HepG2 (cell line): ENCODE measurements around the gene PPP1R2C. TPM values are rescaled to one million over a fixed set of nuclear protein-coding genes. Genes with fewer than 3 reads are reported as not detected.

Experiments used
- ATAC-seq: fragments of 200-7000 bp; cut with Tn5 transposase; 3 replicates; pipeline ENCODE4 v1.9.1; 2020; ENCODE audit warnings: mild to moderate bottlenecking, moderate library complexity
- BruUV-seq: library from RNA; stranded (reverse); fragments of 400-500 nt; replicated peaks from 2 replicates; lab custom pipeline; 2021; lab: Mats Ljungman, UMichigan
- CTCF ChIA-PET: fragments of 300-600 bp; formaldehyde crosslinking; extraction: SDS; loops from one replicate; lab custom pipeline; 2021; ENCODE audit warnings: low total read pairs, inconsistent platforms, low intra/inter-chr PET ratio; lab: Yijun Ruan, JAX
- POLR2A ChIA-PET: fragments of 350-600 bp; sonication (Branson Sonifier 250); formaldehyde crosslinking; loops from one replicate; lab custom pipeline; 2020; ENCODE audit warnings: antibody characterized with exemption, inconsistent platforms; lab: Yijun Ruan, JAX
- DNase-seq: peaks from one replicate; pipeline ENCODE4 v3.0.0-alpha.2; 2015; ENCODE audit warnings: low spot score
- FAIRE-seq: peaks from 3 replicates; lab custom pipeline; 2011; peaks lifted over from hg19 to GRCh38; lab: Jason Lieb, UNC
- H2AFZ ChIP-seq: one replicate; pipeline ENCODE4 v1.6.1; 2011; ENCODE audit warnings: low read length, inconsistent platforms
- H3K27ac ChIP-seq: fragments of 300-600 bp; 3 replicates; pipeline ENCODE4 v1.8.0; 2011; ENCODE audit warnings: mixed run types, mild to moderate bottlenecking, mixed read lengths, low read length, inconsistent platforms; ENCODE audit not compliant: insufficient read depth; ENCODE audit errors: extremely low read length
- H3K27me3 ChIP-seq, 2 experiments: fragments of 200-600 bp in 1 of 2; 2 replicates in 1 of 2; 3 replicates in 1 of 2; pipeline versions ENCODE4 v1.6.0 to v1.8.0; 2011; ENCODE audit warnings: low read length in 2 of 2, mild to moderate bottlenecking in 2 of 2, moderate library complexity in 2 of 2, inconsistent platforms in 1 of 2; ENCODE audit not compliant: insufficient read depth in 2 of 2, control insufficient read depth in 1 of 2
- H3K36me3 ChIP-seq, 2 experiments: fragments of 200-600 bp in 1 of 2; replicated peaks in 1 of 2; 2 replicates in 1 of 2; 3 replicates in 1 of 2; pipeline versions ENCODE4 v1.5.1 to v1.8.0; 2011; ENCODE audit warnings: low read length in 2 of 2, inconsistent platforms in 1 of 2; ENCODE audit not compliant: insufficient read depth in 2 of 2, control insufficient read depth in 1 of 2
- H3K4me1 ChIP-seq: 2 replicates; pipeline ENCODE4 v1.5.1; 2012; ENCODE audit warnings: low read length, inconsistent platforms; ENCODE audit not compliant: insufficient read depth
- H3K4me2 ChIP-seq: 2 replicates; pipeline ENCODE4 v1.6.0; 2011; ENCODE audit warnings: low read depth, low read length, inconsistent platforms
- H3K4me3 ChIP-seq, 3 experiments: fragments of 200-600 bp in 1 of 3; sonication (generic), shearing (Covaris generic) in 1 of 3; replicated peaks in 1 of 3; 2 replicates each; pipeline ENCODE4 v1.5.1; 2011 to 2016; ENCODE audit warnings: low read length in 3 of 3, inconsistent platforms in 2 of 3, low read depth in 2 of 3, mild to moderate bottlenecking in 2 of 3, control low read depth in 1 of 3, mixed read lengths in 1 of 3; ENCODE audit not compliant: insufficient read depth in 1 of 3
- H3K79me2 ChIP-seq: one replicate; pipeline ENCODE4 v1.6.1; 2011; ENCODE audit warnings: low read length, inconsistent platforms; ENCODE audit not compliant: insufficient read depth
- H3K9ac ChIP-seq: 2 replicates; pipeline ENCODE4 v1.6.0; 2011; ENCODE audit warnings: mild to moderate bottlenecking, low read depth, low read length, inconsistent platforms; ENCODE audit not compliant: insufficient read depth
- H3K9me3 ChIP-seq: 2 replicates; pipeline ENCODE4 v1.5.1; 2012; ENCODE audit warnings: mild to moderate bottlenecking, low read length
- H4K20me1 ChIP-seq: 2 replicates; pipeline ENCODE4 v1.6.0; 2011; ENCODE audit warnings: inconsistent platforms, mild to moderate bottlenecking, low read length, moderate library complexity; ENCODE audit not compliant: insufficient read depth
- ARNT2 ChIP-seq: sonication (generic); formaldehyde crosslinking; IDR thresholded peaks from 2 replicates; pipeline ENCODE4 v1.8.0; 2022; ENCODE audit warnings: mild to moderate bottlenecking, low read depth, missing genetic modification reagents, moderate library complexity
- ATAD3A ChIP-seq: sonication (generic); formaldehyde crosslinking; IDR thresholded peaks from 2 replicates; pipeline ENCODE4 v1.4.0; 2020; ENCODE audit warnings: missing genetic modification reagents
- CREM ChIP-seq, 2 experiments: sonication (generic) in 1 of 2; formaldehyde crosslinking in 1 of 2; IDR thresholded peaks; 2 replicates each; pipeline versions ENCODE4 v1.4.0 to v1.6.1; 2016 to 2020; ENCODE audit warnings: antibody characterized with exemption in 1 of 2, mild to moderate bottlenecking in 1 of 2, missing genetic modification reagents in 1 of 2
- ELF3 ChIP-seq: IDR thresholded peaks from 2 replicates; pipeline ENCODE4 v1.6.1; 2016; ENCODE audit warnings: missing genetic modification reagents, missing compliant biosample characterization
- HOXA5 ChIP-seq: sonication (generic); formaldehyde crosslinking; IDR thresholded peaks from 2 replicates; pipeline ENCODE4 v1.4.0; 2020; ENCODE audit warnings: missing genetic modification reagents
- JDP2 ChIP-seq: sonication (generic); formaldehyde crosslinking; IDR thresholded peaks from 2 replicates; pipeline ENCODE4 v1.8.1; 2022; ENCODE audit warnings: missing genetic modification reagents, borderline replicate concordance
- RAD51 ChIP-seq: fragments of 450-650 bp; IDR thresholded peaks from 2 replicates; pipeline ENCODE4 v1.6.1; 2016; ENCODE audit warnings: borderline replicate concordance
- RNF2 ChIP-seq: fragments of 450-650 bp; conservative IDR thresholded peaks from 2 replicates; pipeline ENCODE4 v1.6.1; 2016; ENCODE audit warnings: low read depth
- SMAD1 ChIP-seq: sonication (generic); formaldehyde crosslinking; IDR thresholded peaks from 2 replicates; pipeline ENCODE4 v1.4.0; 2020; ENCODE audit warnings: missing genetic modification reagents, low read depth, mild to moderate bottlenecking, borderline replicate concordance
- ZBTB14 ChIP-seq: sonication (generic); formaldehyde crosslinking; IDR thresholded peaks from 2 replicates; pipeline ENCODE4 v1.4.0; 2020; ENCODE audit warnings: missing genetic modification reagents
- ZBTB7A ChIP-seq: sonication (generic); formaldehyde crosslinking; IDR thresholded peaks from 2 replicates; pipeline ENCODE4 v1.8.0; 2022; ENCODE audit warnings: mild to moderate bottlenecking, missing genetic modification reagents
- ZMAT5 ChIP-seq: sonication (generic); formaldehyde crosslinking; IDR thresholded peaks from 2 replicates; pipeline ENCODE4 v1.5.0; 2020; ENCODE audit warnings: mild to moderate bottlenecking, low read depth, missing genetic modification reagents, borderline replicate concordance
- ZNF160 ChIP-seq: sonication (generic); formaldehyde crosslinking; IDR thresholded peaks from 2 replicates; pipeline ENCODE4 v1.8.0; 2022; ENCODE audit warnings: mild to moderate bottlenecking, inconsistent platforms, missing genetic modification reagents
- ZNF180 ChIP-seq: sonication (generic); formaldehyde crosslinking; IDR thresholded peaks from 2 replicates; pipeline ENCODE4 v1.4.0; 2020; ENCODE audit warnings: low read depth, missing genetic modification reagents, borderline replicate concordance
- ZNF3 ChIP-seq: IDR thresholded peaks from 2 replicates; pipeline ENCODE4 v1.7.0; 2017; ENCODE audit warnings: inconsistent platforms
- ZNF33B ChIP-seq: sonication (generic); formaldehyde crosslinking; IDR thresholded peaks from 2 replicates; pipeline ENCODE4 v1.5.1; 2020; ENCODE audit warnings: mild to moderate bottlenecking, missing genetic modification reagents
- ZNF414 ChIP-seq: sonication (generic); formaldehyde crosslinking; IDR thresholded peaks from 2 replicates; pipeline ENCODE4 v1.5.0; 2020; ENCODE audit warnings: missing genetic modification reagents
- ZNF430 ChIP-seq: sonication (generic); formaldehyde crosslinking; IDR thresholded peaks from 2 replicates; pipeline ENCODE4 v1.9.0; 2021; ENCODE audit warnings: mild to moderate bottlenecking, missing genetic modification reagents
- ZNF510 ChIP-seq: sonication (generic); formaldehyde crosslinking; IDR thresholded peaks from 2 replicates; pipeline ENCODE4 v1.4.0; 2020; ENCODE audit warnings: low read depth, mild to moderate bottlenecking, missing genetic modification reagents
- WGBS: methylation state at CpG from one replicate; pipeline ENCODE4 v1.1.6; 2017; ENCODE audit warnings: low lambda C conversion rate; 5-methylcytosine and 5-hydroxymethylcytosine counted together
- in situ Hi-C: cut with HindIII; loops from 2 replicates; pipeline ENCODE4 v1.10.0; 2017; ENCODE audit warnings: low pct_unique_long_range_greater_than_20kb; ENCODE audit not compliant: extremely low pct_ligation_motif_present
- intact Hi-C: fragments of 100-400 bp; cut with micrococcal nuclease; formaldehyde crosslinking; loops from one replicate; pipeline ENCODE4 v1.10.0; 2022; ENCODE audit not compliant: unreplicated experiment
- polyA plus RNA-seq, 8 experiments: library from polyadenylated mRNA; depleted of rRNA in 3 of 8; stranded (reverse) in 7 of 8; unstranded in 1 of 8; fragments of >200 nt; fragmentation: Illumina TruSeq in 4 of 8; extraction: Trizol in 4 of 8; gene quantifications; 2 replicates each; pipeline versions ENCODE4 v1.2.1 to v1.2.3, GENCODE V29; 2011 to 2016; ENCODE audit warnings: low read depth in 4 of 8, missing spikeins in 1 of 8, mixed read lengths in 1 of 8; ENCODE audit not compliant: insufficient read depth in 1 of 8
- total RNA-seq, 5 experiments: library from RNA; depleted of rRNA; stranded (reverse); fragments of >200 nt; fragmentation: Illumina TruSeq; extraction: Trizol; gene quantifications; 2 replicates each; pipeline ENCODE4 v1.2.3, GENCODE V29; 2016; ENCODE audit warnings: low read depth in 1 of 5
- TF ChIP-seq, protein P1 (sequence below): sonication (generic); formaldehyde crosslinking; IDR thresholded peaks from 2 replicates; pipeline ENCODE4 v1.5.0; 2020; ENCODE audit warnings: missing genetic modification reagents

The PPP1R2C gene
- total and polyA plus RNA-seq, 2 of the 13 experiments (the other 11 are each of a cell fraction or from before 2014, with no cell fraction given), result not detected

- H2AFZ ChIP-seq, result no peak overlapping the region
- in situ Hi-C loops, result no loop called here
- ATAC-seq (no peak), FAIRE-seq (no peak), DNase-seq (no peak)
- no peaks in the 10 kb centered on the region for H3K27me3 ChIP-seq
- no peaks in the 10 kb centered on the region for H3K9me3 ChIP-seq
- H3K4me3 ChIP-seq, result no peak overlapping the region
- no peaks in the 10 kb centered on the region for H3K79me2 ChIP-seq
- TF ChIP-seq ELF3 (CRISPR knock-in tag) (no peak), ZMAT5 (CRISPR knock-in tag) (no peak), ZNF414 (CRISPR knock-in tag) (no peak), RNF2 (no peak), ZNF430 (CRISPR knock-in tag) (no peak), ZNF510 (no peak), RAD51 (no peak), ZBTB14 (no peak), SMAD1 (CRISPR knock-in tag) (no peak), ARNT2 (CRISPR knock-in tag) (no peak), HOXA5 (CRISPR knock-in tag) (no peak), ZBTB7A (no peak), CREM (IDR thresholded peaks at IDR 0.05) (no peak), CREM (CRISPR knock-in tag; IDR thresholded peaks at IDR 0.05) (no peak), JDP2 (CRISPR knock-in tag) (no peak), ZNF160 (CRISPR knock-in tag) (no peak), ATAD3A (CRISPR knock-in tag) (no peak), ZNF3 (CRISPR knock-in tag) (no peak), ZNF33B (CRISPR knock-in tag) (no peak), ZNF180 (CRISPR knock-in tag) (no peak)
- TF ChIP-seq, protein P1, sequence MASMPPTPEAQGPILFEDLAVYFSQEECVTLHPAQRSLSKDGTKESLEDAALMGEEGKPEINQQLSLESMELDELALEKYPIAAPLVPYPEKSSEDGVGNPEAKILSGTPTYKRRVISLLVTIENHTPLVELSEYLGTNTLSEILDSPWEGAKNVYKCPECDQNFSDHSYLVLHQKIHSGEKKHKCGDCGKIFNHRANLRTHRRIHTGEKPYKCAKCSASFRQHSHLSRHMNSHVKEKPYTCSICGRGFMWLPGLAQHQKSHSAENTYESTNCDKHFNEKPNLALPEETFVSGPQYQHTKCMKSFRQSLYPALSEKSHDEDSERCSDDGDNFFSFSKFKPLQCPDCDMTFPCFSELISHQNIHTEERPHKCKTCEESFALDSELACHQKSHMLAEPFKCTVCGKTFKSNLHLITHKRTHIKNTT (CRISPR knock-in tag), result no peak
- H3K4me1 ChIP-seq, result no peaks in the 10 kb centered on the region
- intact Hi-C loops, result no loop called here
- no peaks in the 10 kb centered on the region for H4K20me1 ChIP-seq
- H3K4me2 ChIP-seq, result no peak overlapping the region
- no peaks in the 10 kb centered on the region for H3K36me3 ChIP-seq
- 0% methylated on average over 2 of the region's 2 CpGs for WGBS
- no TSS peak for BruUV-seq
- ChIA-PET POLR2A (no interaction called here), CTCF (no interaction called here)
- H3K27ac ChIP-seq, result no peak overlapping the region
- H3K9ac ChIP-seq, result no peak overlapping the region
These were observed 5.1 kb downstream of the PPP1R2C start for GRCh38 chrX:42772874-42773273.
